ENCODE measurements around the gene VKORC1L1.
A peak's percentile ranks its signal among the peaks of the same experiment; 100 is the strongest.
"Not testable (repeated sequence)": the region's sequence is repeated elsewhere in the genome, so short reads cannot be mapped to it uniquely, and the experiment has no call there.

VKORC1L1 gene

GRCh38 chr7:65975814-65976445, 103.1 kb downstream of the VKORC1L1 start:
- FAIRE-seq (no peak), DNase-seq (ENCODE audit: insufficient read length, low spot score) (no peak)
- TF ChIP-seq POLR2A (IDR thresholded peaks at IDR 0.05; ENCODE audit: low read depth, low read length) = no peak

- DNase-seq (ENCODE audit: insufficient read length, low spot score) (no peak), FAIRE-seq (no peak)
- TF ChIP-seq POLR2A (IDR thresholded peaks at IDR 0.05; ENCODE audit: low read depth, low read length) = no peak
Observed at GRCh38 chr7:65976659-65977196, 103.9 kb downstream of the VKORC1L1 start.

GRCh38 chr7:65978891-65979582, 106.2 kb downstream of the VKORC1L1 start:
- no peak for TF ChIP-seq POLR2A (IDR thresholded peaks at IDR 0.05; ENCODE audit: low read depth, low read length)
- no peak for FAIRE-seq
- no peak for DNase-seq (ENCODE audit: insufficient read length, low spot score)

GRCh38 chr7:65979583-65980477, 107.0 kb downstream of the VKORC1L1 start:
- FAIRE-seq = no peak
- no peak for DNase-seq (ENCODE audit: insufficient read length, low spot score)
- TF ChIP-seq POLR2A (IDR thresholded peaks at IDR 0.05; ENCODE audit: low read depth, low read length) = no peak

- FAIRE-seq (no peak), DNase-seq (ENCODE audit: insufficient read length, low spot score) (no peak)
- no peak for TF ChIP-seq POLR2A (IDR thresholded peaks at IDR 0.05; ENCODE audit: low read depth, low read length)
Observed at GRCh38 chr7:65980478-65981250, 107.8 kb downstream of the VKORC1L1 start.

GRCh38 chr7:65981965-65982792, 109.3 kb downstream of the VKORC1L1 start, which contains the start of gene GUSB:
GUSB (minus strand) TSS chr7:65982213; CDS start chr7:65982183, 30 bp downstream.
- TF ChIP-seq POLR2A (IDR thresholded peaks at IDR 0.05; ENCODE audit: low read depth, low read length) = peak; percentile 79
- DNase-seq (ENCODE audit: insufficient read length, low spot score) (peak; percentile 73), FAIRE-seq (no peak)

GRCh38 chr7:65983965-65984658, 111.2 kb downstream of the VKORC1L1 start:
- DNase-seq (ENCODE audit: insufficient read length, low spot score) (peak; percentile 77), FAIRE-seq (peak; percentile 55)
- TF ChIP-seq POLR2A (IDR thresholded peaks at IDR 0.05; ENCODE audit: low read depth, low read length) = no peak

- TF ChIP-seq POLR2A (IDR thresholded peaks at IDR 0.05; ENCODE audit: low read depth, low read length) = no peak
- DNase-seq (ENCODE audit: insufficient read length, low spot score) (no peak), FAIRE-seq (no peak)
Observed at GRCh38 chr7:65988084-65988483, 115.2 kb downstream of the VKORC1L1 start.

- not testable (repeated sequence) for FAIRE-seq; DNase-seq (ENCODE audit: insufficient read length, low spot score)
Observed at GRCh38 chr7:65988503-65988902, 115.6 kb downstream of the VKORC1L1 start.

GRCh38 chr7:65989694-65990080, 116.8 kb downstream of the VKORC1L1 start:
- DNase-seq (ENCODE audit: insufficient read length, low spot score) = no peak
- FAIRE-seq = no peak
- TF ChIP-seq POLR2A (IDR thresholded peaks at IDR 0.05; ENCODE audit: low read depth, low read length) = no peak

- FAIRE-seq; DNase-seq (ENCODE audit: insufficient read length, low spot score): not testable (repeated sequence)
Observed at GRCh38 chr7:65991829-65992228, 119.0 kb downstream of the VKORC1L1 start.

- no peak for FAIRE-seq
- no peak for DNase-seq (ENCODE audit: insufficient read length, low spot score)
- no peak for TF ChIP-seq POLR2A (IDR thresholded peaks at IDR 0.05; ENCODE audit: low read depth, low read length)
Observed at GRCh38 chr7:65992526-65992925, 119.7 kb downstream of the VKORC1L1 start.

GRCh38 chr7:65994984-65995383, 122.1 kb downstream of the VKORC1L1 start:
- DNase-seq (ENCODE audit: insufficient read length, low spot score); FAIRE-seq: not testable (repeated sequence)

- peak; percentile 50 for FAIRE-seq
- DNase-seq (ENCODE audit: insufficient read length, low spot score) = not testable (repeated sequence)
Observed at GRCh38 chr7:66000823-66001417, 128.0 kb downstream of the VKORC1L1 start.

GRCh38 chr7:66005115-66005671, 132.3 kb downstream of the VKORC1L1 start:
- not testable (repeated sequence) for DNase-seq (ENCODE audit: insufficient read length, low spot score); FAIRE-seq
